ENCODE measurements around the gene LRRC18.

DNA sequence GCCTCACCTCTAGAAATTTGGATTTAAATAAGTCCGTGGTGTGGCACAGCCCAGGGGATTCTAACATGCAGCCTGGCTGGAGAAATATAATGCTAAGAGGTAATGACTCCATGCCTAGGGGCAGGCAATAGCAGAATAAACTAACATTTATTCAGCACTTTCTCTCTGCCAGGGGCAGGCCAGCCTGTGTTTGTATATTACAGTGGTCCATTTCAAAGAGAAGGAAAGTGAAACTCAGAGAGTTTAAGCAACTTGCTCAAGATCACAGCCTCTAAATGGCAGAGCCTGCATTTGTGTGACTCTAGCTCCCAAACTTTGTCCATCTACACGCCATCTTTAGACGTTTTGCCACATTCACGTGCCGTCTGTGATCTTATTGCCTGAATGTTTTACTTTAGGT lies 6.7 kb upstream of the LRRC18 start:
- no peak for TF ChIP-seq EZH2 (IDR thresholded peaks at IDR 0.05; ENCODE audit: borderline replicate concordance, insufficient read depth, low read depth, low read length, poor library complexity, severe bottlenecking)
- TF ChIP-seq, protein P1, sequence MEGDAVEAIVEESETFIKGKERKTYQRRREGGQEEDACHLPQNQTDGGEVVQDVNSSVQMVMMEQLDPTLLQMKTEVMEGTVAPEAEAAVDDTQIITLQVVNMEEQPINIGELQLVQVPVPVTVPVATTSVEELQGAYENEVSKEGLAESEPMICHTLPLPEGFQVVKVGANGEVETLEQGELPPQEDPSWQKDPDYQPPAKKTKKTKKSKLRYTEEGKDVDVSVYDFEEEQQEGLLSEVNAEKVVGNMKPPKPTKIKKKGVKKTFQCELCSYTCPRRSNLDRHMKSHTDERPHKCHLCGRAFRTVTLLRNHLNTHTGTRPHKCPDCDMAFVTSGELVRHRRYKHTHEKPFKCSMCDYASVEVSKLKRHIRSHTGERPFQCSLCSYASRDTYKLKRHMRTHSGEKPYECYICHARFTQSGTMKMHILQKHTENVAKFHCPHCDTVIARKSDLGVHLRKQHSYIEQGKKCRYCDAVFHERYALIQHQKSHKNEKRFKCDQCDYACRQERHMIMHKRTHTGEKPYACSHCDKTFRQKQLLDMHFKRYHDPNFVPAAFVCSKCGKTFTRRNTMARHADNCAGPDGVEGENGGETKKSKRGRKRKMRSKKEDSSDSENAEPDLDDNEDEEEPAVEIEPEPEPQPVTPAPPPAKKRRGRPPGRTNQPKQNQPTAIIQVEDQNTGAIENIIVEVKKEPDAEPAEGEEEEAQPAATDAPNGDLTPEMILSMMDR (IDR thresholded peaks at IDR 0.05), result no peak
